NCI-H1092 (cell line): ENCODE results near the gene PIK3R2.

Experiments used
- DNase-seq: peaks from one replicate; lab custom pipeline; 2025; lab: John Stamatoyannopoulos, UW

The PIK3R2 gene

GRCh38 chr19:18123819-18124218 lies 29.1 kb upstream of the PIK3R2 start:
- DNase-seq = no peak

GRCh38 chr19:18126097-18126496 lies 26.9 kb upstream of the PIK3R2 start:
- no peak for DNase-seq

- no peak for DNase-seq
These were observed 24.9 kb upstream of the PIK3R2 start for GRCh38 chr19:18128044-18128443.

DNA sequence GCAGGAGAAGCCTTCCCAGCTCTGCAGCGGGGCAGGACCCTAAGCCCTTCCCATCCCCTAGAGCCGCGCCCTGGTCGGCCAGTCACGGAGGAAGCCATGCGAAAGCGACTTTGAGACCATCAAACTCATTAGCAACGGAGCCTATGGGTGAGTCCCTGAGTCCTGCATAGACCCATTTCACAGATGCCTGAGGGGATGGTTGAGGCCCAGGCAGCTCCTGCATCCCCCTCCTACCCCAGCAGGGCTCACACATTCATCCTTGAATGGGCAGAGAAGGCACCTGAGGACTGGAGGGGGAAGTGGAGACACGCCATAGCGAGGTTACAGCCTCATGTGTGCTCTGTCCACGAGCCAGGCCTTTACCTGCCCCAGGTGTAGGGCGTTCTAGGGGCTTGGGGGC lies 24.2 kb upstream of the PIK3R2 start:
- no peak for DNase-seq

GRCh38 chr19:18130523-18131242 lies 22.3 kb upstream of the PIK3R2 start:
- DNase-seq = no peak

- DNase-seq = no peak
These were observed 20.9 kb upstream of the PIK3R2 start for GRCh38 chr19:18131841-18132596.

- DNase-seq = no peak
These were observed 17.0 kb upstream of the PIK3R2 start for GRCh38 chr19:18135712-18136584.

DNA sequence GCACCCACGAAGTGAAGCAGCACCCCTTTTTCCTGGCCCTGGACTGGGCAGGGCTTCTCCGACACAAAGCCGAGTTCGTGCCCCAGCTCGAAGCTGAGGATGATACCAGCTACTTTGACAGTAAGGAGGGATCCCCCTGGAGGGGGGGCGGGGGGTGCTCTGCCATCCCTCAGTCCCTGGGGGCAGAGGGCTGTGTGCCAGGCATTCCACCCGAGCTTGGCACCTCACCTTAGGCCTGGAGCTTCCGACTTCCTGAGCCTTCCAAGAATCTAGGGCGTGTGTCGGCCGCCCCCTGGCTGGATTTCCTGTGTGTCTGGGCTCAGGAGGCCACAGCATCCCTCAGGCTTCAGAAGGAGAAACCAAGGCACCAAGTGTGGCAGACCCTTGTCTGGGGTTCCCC lies 15.7 kb upstream of the PIK3R2 start:
- no peak for DNase-seq

GRCh38 chr19:18137657-18138339 lies 15.2 kb upstream of the PIK3R2 start:
- no peak for DNase-seq

DNA sequence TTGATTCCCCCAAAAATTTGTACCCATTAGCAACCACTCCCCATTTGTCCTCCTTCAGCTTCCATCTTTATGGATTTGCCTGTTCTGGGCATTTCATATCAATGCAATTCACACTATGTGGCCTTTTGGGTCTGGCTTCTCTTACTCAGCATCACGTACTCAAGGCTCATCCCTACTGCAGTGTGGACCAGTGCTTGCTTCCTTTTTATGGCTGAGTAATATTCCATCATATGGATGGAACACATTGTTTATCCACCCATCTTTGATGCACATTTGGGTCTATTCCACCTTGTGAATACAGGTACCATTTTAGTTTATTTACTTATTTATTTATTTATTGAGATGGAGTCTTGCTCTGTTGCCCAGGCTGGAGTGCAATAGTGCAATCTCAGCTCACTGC lies 12.5 kb upstream of the PIK3R2 start:
- no peak for DNase-seq

- DNase-seq = no peak
These were observed 11.9 kb upstream of the PIK3R2 start for GRCh38 chr19:18141031-18141430.

DNA sequence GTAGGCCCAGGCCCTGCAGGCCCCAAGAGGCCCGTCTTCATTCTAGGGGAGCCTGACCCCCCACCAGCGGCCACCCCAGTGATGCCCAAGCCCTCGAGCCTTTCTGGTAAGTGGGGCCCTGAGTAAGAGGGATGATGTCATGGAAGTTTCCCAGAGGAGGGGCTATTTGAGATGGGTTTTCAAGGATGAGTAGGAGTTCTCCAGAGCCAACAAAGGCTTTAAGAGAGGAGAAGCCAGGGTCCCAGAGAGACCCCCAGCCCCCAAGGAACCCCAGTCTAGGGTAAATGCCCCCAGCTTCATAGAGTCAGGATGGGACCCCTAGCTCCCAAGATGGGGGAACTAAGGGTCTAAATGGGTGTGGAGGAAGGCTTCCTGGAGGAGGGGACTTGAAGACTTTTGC lies 9.1 kb upstream of the PIK3R2 start:
- DNase-seq = no peak

GRCh38 chr19:18144361-18144760 lies 8.6 kb upstream of the PIK3R2 start:
- no peak for DNase-seq

GRCh38 chr19:18144906-18145305 lies 8.1 kb upstream of the PIK3R2 start:
- no peak for DNase-seq

DNA sequence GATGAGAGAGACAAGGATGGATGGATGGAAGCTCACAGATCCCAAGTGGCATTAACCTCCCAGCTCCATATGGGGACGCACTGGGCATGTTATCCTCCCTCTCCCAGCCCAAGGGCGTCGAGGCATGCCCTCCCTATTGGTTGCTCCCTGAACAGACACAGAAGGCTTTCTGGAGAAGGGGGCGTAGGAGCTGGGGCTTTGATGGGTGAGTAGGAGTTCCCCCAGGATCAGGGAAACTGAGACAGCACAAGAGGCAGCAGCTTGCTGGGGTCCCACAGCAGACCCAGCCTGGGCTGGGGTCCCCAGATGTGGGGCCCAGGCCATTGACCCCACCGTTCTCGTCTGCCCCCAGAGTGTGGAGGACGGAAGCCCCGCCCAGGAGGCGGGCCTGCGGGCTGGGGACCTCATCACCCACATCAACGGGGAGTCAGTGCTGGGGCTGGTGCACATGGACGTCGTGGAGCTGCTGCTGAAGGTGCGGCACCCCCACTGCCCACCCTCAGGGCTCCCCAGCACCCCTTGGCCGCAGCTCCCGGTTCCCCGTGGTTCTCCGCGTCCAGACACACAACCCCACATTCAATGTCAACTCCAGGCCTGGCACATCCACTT lies 7.5 kb upstream of the PIK3R2 start:
- no peak for DNase-seq

DNA sequence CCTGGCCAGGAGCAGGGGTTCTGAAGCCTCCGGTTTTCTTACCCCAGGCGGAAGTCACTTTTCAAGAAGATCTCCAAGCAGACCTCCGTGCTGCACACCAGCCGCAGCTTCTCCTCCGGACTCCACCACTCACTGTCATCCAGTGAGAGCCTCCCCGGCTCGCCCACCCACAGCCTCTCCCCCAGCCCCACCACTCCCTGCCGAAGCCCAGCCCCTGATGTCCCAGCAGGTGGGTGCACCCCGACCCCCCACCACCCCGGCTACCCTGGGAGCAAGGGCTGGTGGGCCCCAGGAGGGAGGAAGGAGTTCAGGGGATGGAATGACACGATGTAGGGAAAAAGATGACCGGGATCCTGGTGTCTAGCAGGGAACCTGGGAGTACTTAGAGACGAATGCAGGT lies 5.6 kb upstream of the PIK3R2 start:
- DNase-seq = no peak

GRCh38 chr19:18149596-18149975 lies 3.4 kb upstream of the PIK3R2 start:
- no peak for DNase-seq

DNA sequence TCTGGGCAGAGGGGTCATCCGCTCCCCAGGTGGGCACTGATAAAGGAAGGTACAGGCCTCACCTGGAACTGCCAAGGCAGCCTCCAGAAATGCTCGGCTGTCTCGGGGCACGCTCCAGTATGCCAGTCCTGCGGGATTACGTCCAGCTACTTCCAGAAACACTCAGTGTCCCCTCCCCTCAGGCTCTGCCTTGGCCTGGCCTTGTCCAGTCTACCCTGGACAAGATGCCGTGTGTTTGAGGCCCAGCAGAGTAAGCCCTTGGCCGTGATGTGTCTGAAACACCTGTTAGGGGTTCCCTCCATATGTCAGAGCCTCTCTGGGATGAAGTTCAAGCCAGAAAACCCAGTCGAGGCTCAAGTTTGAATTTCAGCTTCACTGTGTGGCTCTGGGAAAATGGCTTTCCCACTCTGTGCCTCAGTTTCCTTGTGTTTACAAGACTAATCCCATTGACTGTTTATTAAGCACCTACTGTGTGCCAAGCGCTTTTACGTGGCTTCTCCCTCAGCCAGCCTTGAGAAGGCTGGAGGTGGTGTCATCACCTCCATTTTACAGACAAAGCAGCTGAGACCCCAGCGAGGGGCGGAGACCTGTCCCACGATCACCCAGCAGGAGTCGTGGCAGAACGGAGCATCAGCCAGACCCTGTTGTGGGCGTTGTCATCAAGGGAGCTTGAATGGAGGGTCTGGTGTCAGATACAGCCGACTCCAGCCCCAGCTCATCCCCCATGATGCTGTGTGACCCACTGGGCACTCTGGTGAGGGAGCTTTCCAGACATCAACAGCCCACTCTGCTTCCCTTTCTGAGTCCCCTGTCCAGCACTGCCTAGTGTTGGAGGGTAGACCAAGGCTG lies 2.0 kb upstream of the PIK3R2 start:
- DNase-seq = no peak

GRCh38 chr19:18152442-18152816 lies 534 bp upstream of the PIK3R2 start:
- peak; percentile 97 for DNase-seq

DNA sequence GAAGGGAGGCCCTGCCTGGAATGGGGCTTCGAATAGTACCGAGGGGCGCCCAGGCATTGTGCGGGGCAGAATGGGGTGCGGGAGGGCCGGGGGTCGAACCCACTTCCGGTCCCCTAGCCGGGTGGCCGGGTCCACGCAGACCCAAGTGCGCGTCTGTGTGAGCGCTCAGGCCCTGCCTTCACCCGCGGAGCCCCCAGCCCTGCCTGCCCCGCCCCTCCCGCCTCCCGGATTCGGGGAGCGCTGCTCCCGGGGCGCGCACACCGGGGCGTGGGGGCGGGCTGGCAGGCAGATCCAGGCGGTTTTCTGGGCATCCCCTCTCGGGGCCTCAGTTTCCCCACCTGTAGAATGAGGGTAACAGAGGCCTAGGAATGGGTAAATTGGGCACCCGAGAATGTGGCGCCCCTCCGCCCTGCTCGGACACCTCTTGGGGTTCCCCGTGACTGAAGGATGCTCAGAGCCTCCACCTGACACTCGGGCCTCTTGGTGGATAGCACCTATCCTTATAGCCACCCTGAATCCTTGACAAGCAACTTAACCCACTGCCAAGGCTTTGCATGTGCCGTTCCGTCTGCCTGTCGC lies 682 bp downstream of the PIK3R2 start:
- DNase-seq = peak; percentile 13
